Activated CD4-positive, alpha-beta T cell treated with anti-CD3 and anti-CD28 coated beads, Interleukin-10, Interleukin-2, amounts not matched to agents 100 ng/mL and 50 ng/mL, durations not matched to agents 16 hours and 8 hours (primary cell): ENCODE measurements around the gene TCIRG1.
"Not testable (repeated sequence)": the region's sequence is repeated elsewhere in the genome, so short reads cannot be mapped to it uniquely, and the experiment has no call there.

Experiments used
- DNase-seq: peaks from one replicate; pipeline ENCODE4 v3.0.0-alpha.2; 2020

Gene TCIRG1

GRCh38 chr11:68038718-68039525, at the start of gene TCIRG1:
TCIRG1 (plus strand) TSS chr11:68039025; CDS start chr11:68041272, 2,247 bp downstream.
- DNase-seq: peak; percentile 80

DNA sequence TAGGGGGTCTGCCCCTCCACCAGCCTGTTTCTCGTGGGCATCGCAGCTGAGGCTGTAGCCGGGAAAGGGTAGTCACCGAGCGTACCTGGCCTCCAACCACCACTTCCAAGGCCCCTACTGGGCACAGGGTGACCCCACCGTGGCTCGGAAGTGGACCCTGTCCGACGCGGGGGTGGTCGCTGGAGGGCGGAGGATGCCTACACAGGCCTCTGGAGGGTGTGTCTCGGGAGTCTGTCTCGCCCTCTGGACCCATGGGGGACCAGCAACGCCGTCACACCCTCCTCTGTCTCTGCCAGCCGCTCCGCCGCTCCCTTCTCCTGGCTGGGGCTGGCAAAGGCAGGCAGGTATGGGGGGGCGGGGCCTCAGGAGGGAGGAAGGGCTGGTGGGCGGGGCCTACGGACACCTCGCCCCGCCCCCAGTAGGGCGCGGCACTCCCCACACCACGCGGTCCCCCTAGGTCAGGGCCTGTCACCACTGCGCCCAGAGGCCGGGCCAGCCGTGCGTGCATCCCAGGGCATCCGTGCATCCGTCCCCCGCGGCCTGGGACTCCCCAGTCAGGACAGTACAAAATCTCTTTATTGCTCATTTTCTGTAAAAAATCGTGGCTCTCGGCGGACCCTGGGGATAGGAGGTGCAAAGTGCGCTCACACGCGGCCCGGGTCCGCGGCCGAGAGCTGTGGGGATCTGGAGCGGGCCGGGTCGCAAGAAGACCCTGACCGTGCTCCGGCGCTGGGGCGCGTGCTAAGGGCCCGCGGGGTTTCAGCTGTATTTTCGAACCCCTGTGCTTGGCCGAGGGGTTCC, 48.1 kb upstream of the TCIRG1 start:
- not testable (repeated sequence) for DNase-seq

DNA sequence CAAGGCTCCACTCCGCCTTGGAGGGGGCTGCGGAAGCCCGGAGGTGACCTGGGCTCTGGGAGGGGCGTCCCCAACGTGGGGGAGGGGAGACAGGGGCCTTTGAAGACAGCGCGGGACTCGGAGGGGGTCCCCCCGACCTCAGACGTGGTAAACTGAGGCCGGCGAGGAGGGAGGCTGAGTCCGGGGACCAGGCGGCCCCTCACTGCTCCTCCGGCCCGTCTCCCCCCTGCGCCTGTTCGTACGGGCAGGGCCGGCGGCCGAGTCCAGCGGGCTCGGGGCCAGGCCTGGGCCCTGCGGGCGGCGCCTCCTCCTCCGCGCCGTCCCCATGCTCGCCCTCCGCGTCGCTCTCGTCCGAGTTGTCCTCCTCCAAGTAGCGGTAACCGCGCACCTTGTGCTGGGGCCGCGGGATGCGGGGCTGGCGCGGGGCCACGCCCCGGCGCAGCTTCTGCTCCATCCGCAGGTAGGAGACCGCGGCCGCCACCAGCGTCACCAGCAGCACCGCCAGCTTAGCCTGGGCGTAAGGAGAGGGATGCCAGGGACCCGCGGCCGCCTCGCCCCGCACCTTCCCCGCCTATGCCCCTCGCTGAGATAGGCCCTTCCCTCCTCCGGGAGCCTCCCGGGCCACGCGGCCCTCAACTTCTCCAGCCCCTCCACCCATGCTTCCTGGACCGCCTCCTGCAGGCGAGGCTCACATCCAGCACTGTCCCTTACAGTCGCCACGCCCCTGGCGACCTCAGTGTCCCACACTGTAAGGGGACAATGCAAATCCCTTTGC, 47.3 kb upstream of the TCIRG1 start:
- DNase-seq: not testable (repeated sequence)

GRCh38 chr11:67993821-67994220, 45.0 kb upstream of the TCIRG1 start:
- DNase-seq: peak; percentile 60

DNA sequence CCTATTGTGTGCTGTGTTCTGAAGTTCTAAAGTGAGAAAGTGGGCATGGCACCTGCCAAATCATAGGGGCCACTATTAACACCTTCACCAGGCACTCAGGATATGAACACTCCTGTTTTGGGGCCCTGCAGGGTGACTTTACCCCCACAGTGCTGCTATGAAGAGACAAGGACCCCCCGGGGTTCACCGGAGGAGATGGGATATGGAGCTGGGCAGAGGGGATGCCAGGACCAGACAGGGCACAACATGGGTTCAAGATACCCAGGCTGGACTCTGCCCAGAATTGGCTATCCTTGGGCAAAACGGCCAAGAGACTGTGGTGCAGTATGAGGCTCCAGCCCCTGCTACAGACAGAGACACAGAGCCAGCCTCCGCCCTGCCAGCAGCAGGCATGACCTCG, 44.4 kb upstream of the TCIRG1 start:
- DNase-seq: not testable (repeated sequence)

GRCh38 chr11:67995129-67995528, 43.7 kb upstream of the TCIRG1 start:
- DNase-seq: not testable (repeated sequence)

DNA sequence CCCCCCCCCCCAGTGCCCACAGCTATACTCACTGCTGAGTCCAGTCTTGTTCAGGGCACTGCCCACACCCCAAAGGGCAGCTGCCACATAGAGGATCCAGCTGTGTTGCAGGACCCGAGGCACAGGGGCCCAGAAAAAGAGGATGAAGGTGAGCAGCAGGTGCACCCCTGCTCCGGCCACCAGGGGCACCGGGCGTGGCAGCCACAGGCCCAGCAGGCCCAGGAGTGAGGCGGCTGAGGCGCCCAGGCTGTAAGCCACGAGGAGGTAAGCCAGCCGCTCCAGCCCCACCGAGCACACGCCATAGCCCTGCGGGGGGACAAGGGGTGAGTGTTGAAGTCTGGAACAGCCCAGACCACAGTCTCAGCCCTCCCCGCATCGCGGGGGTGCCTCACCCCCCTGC, 43.2 kb upstream of the TCIRG1 start:
- not testable (repeated sequence) for DNase-seq

DNA sequence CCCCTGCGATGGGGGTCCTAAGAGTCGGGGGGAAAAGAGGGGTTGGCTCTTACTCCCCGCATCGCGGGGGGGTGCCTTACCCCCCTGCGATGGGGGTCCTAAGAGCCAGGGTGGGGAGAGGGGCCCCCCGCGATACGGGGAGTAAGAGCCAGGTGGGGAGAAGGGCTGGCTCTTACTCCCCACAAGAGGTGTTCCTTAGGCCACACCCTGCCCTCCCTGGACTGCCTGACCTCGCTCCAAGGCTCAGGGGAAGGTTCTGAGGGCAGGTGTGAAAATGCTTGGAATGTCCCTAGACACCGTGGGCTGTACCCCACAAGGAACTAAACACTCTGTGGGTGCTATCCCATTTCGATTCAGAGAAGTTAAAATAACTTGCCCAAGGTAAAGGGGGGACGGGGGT, 42.8 kb upstream of the TCIRG1 start:
- DNase-seq: no peak

GRCh38 chr11:67996622-67997474, 42.0 kb upstream of the TCIRG1 start:
- DNase-seq: peak; percentile 46

GRCh38 chr11:67997475-67997921, 41.3 kb upstream of the TCIRG1 start:
- DNase-seq: no peak

- DNase-seq: peak; percentile 38
Observed at GRCh38 chr11:67998150-67999045, 40.4 kb upstream of the TCIRG1 start.

DNA sequence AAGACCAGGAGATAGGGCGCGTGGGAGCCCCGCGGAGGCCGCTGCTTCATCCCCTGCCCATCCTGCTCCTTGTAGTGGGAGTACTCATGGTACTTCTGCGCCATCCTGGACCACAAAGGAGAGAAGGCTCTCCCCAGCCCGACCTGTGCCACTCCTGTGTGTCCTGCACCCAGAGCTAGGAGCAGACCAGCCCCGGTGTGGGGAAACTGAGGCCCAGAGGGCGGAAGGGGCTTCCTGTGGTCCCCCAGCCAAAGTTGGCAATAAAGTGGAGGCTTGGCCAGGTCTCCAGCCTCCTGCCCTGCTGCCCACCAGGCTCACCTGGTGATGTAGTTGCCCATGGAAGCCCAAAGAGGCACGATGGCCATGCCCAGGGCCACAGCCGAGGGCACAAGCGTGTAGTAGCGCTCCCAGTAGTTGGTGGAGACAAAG, 39.6 kb upstream of the TCIRG1 start:
- DNase-seq: no peak

DNA sequence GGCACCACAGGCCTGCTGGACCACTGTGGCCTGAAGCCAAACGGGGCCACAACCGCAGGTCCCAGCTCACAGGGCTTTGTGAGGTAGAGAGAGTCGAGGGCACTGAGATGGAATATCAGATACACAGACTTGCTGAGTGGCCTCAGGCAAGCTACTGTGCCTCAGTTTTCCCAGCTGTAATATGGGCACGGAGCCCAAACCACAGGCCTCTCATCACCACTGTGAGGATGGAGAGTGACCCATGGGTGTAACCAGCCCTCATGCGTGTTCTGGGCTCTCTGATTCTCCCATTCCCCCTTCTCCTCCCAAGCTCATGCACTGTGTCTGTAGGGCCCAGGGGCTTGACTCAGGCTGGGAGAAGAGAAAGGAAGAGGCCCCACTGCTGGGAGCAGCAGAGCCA, 39.1 kb upstream of the TCIRG1 start:
- no peak for DNase-seq

- DNase-seq: no peak
Observed at GRCh38 chr11:68002575-68002937, 36.3 kb upstream of the TCIRG1 start.

- DNase-seq: peak; percentile 26
Observed at GRCh38 chr11:68002938-68003845, 35.6 kb upstream of the TCIRG1 start.

DNA sequence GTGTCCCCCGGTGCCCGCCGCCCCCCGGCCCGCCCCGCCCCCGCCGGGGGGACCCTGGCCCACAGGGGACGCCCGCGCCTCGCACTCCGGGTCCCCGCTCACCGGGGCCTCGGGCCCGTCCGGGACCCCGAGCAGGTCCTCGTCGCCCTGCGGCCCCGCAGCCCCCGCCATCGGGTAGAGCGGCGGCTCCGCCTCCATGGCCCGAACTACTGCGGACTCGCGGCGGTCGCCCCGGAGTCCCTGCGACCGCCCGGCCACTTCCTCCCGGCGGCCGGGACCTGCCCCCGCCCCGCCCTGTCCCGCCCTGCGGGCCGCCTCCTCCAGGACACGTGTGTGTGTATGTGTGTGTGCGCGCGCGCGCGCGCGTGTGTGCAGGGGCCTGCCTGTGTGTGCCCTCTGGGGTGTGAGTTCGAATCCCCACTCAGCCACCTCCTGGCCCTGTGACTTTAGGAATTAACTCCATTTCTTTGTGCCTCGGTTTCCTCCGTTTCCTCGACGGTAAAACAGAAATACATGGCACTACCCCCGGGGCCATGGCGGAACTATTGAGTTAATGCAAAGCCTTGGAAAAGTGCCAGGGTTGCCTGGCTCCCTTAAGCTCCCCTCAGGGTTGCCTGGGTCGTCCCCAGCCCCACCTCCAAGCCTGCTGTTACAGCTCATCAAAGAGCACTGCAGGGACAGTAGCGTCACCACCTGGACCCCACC, 34.8 kb upstream of the TCIRG1 start, which contains the start of gene UNC93B1:
TSS of gene UNC93B1 (minus strand) at position 252 of the 705 bp plus-strand sequence. CDS start at position 198, 54 bp downstream.
- DNase-seq: peak; percentile 90

- DNase-seq: no peak
Observed at GRCh38 chr11:68004551-68005335, 34.1 kb upstream of the TCIRG1 start.

DNA sequence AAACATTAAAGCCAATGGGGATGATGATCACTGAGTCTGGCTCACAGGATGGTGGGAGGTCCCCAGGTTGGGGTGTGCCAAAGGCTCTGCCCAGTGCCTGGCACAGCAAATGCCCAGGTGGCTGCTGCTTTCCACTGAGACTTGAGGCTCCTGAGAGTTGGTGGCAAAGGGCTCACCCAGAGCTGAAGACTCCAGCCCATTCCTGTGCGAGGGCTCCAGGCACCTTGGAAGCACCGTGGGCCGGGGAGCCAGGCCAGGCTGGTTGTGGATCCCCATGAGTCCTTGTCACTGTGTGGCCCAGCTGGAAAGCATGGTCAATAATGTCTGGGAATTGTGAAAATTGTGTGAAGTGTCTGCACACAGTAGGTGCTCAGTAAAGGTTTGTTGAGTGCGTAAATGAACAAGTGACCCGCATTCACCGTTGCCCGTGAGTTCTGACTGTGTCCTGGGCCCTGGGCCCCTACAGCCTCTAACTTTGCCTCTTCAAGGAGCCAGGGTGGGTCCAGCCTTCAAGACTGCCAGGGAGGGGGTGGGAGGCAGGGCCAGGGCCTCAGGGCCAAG, 32.1 kb upstream of the TCIRG1 start:
- DNase-seq: no peak
